Psoas muscle (tissue), 8 donors: ENCODE data around the gene PXMP4. TPM values are rescaled to one million over a fixed set of nuclear protein-coding genes. Genes with fewer than 3 reads are reported as not detected.

Source experiments
- ATAC-seq, 4 donors: fragments of 200-7000 bp; cut with Tn5 transposase; one replicate each; pipeline ENCODE4 v1.9.1; 2020; ENCODE audit warnings: moderate library complexity in 3 of 4, mild to moderate bottlenecking in 2 of 4
- DNase-seq, 2 donors: peaks; one replicate each; pipeline ENCODE4 v3.0.0-alpha.2; 2020
- H3K27ac ChIP-seq: fragments of 200-600 bp; one replicate; pipeline ENCODE4 v1.8.0; 2022
- H3K27me3 ChIP-seq, 3 donors: fragments of 200-600 bp in 1 of 3; one replicate each; pipeline versions ENCODE4 v1.6.1 to v1.8.0; 2013 to 2022; ENCODE audit warnings: low read length in 2 of 3, mild to moderate bottlenecking in 2 of 3, moderate library complexity in 1 of 3; ENCODE audit not compliant: insufficient read depth in 3 of 3
- H3K36me3 ChIP-seq, 2 donors: fragments of 200-600 bp in 1 of 2; one replicate each; pipeline versions ENCODE4 v1.6.1 to v1.8.0; 2013 to 2022; ENCODE audit warnings: low read depth in 1 of 2, mild to moderate bottlenecking in 1 of 2, moderate library complexity in 1 of 2; ENCODE audit not compliant: insufficient read depth in 1 of 2
- H3K4me1 ChIP-seq: fragments of 200-600 bp; one replicate; pipeline ENCODE4 v1.8.0; 2022
- H3K4me3 ChIP-seq: fragments of 200-600 bp; one replicate; pipeline ENCODE4 v1.8.0; 2022; ENCODE audit warnings: mild to moderate bottlenecking
- H3K9me3 ChIP-seq: fragments of 200-600 bp; one replicate; pipeline ENCODE4 v1.8.0; 2022
- WGBS, 3 donors: extraction: QIAGEN DNeasy Blood & Tissue Kit; methylation state at CpG; one replicate each; pipeline versions ENCODE4 v1.1.6 to v1.1.7; 2013; 5-methylcytosine and 5-hydroxymethylcytosine counted together
- intact Hi-C, 2 donors: fragments of 100-400 bp; cut with DNase I; formaldehyde crosslinking; loops; one replicate each; pipeline versions ENCODE4 v1.11.0 to v1.14.2; 2022
- polyA plus RNA-seq, 3 donors: library from polyadenylated mRNA; stranded (reverse); fragments of 200-250 nt; gene quantifications; one replicate each; pipeline ENCODE4 v1.2.3, GENCODE V29; 2013
- total RNA-seq, 4 donors: library from RNA; stranded (reverse); fragmentation: NEBNext Ultra II Directional in 2 of 4; extraction: Animal tissue kit (Norgen Biotek cat#: 25700) in 2 of 4; gene quantifications; one replicate each; pipeline versions ENCODE4 v1.2.1 to v1.2.4, GENCODE V29; 2021 to 2023
- TF ChIP-seq, protein P1 (sequence below): fragments of 200-600 bp; IDR thresholded peaks from one replicate; pipeline ENCODE4 v1.8.0; 2022; ENCODE audit warnings: antibody characterized with exemption
- donor health status: healthy with polysubstance abuse.
- donor health status: DM: no; HTN: no; CAD: no; lungs with moderate emphysema.
- donor health status: Bipolar disorder and iron deficiency.
- donor health status: healthy.
- donor health status: DM: yes; HTN: yes; CAD: no.
- donor health status: DM: no; HTN: no; CAD: no.
- donor health status: DM: no; HTN: no; CAD: no.
- donor health status: DM: yes; HTN: yes; CAD: no.

The PXMP4 gene
- total and polyA plus RNA-seq, 7 donors = 1.9 to 10.6 (median 5.1) TPM

DNA sequence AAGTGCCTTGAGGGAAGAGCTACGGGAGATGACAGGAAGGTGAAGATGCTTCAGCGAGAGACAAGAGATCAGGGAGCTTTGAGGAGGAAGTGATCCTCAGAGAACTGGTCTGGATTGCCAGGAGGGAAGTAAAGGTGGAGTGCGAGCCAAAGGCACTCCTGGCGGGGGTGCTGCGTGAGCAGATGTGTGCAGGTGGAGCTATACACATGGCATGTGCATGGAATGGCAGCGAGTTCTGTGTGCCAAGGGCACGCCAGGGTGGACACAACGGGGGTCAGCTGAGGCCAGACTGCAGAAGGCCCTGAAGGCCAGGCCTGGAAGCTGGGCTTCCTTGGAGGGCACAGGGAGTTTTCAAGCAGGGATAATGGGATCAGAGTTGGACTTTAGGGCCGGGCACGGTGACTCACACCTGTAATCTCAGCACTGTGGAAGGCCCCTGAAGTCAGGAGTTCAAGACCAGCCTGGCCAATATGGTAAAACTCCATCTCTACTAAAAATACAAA is 6.2 kb downstream of the PXMP4 start:
- TF ChIP-seq, protein P1, sequence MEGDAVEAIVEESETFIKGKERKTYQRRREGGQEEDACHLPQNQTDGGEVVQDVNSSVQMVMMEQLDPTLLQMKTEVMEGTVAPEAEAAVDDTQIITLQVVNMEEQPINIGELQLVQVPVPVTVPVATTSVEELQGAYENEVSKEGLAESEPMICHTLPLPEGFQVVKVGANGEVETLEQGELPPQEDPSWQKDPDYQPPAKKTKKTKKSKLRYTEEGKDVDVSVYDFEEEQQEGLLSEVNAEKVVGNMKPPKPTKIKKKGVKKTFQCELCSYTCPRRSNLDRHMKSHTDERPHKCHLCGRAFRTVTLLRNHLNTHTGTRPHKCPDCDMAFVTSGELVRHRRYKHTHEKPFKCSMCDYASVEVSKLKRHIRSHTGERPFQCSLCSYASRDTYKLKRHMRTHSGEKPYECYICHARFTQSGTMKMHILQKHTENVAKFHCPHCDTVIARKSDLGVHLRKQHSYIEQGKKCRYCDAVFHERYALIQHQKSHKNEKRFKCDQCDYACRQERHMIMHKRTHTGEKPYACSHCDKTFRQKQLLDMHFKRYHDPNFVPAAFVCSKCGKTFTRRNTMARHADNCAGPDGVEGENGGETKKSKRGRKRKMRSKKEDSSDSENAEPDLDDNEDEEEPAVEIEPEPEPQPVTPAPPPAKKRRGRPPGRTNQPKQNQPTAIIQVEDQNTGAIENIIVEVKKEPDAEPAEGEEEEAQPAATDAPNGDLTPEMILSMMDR = no peak
- 80 to 83% (median 83%) methylated on average over 10 of the region's 10 CpGs for WGBS, 3 donors
- DNase-seq (no peak), ATAC-seq (no peak)
- H3K27me3 ChIP-seq = no peaks in the 10 kb centered on the region
- no peaks in the 10 kb centered on the region for H3K9me3 ChIP-seq
- H3K27ac ChIP-seq = no peak overlapping the region
- H3K4me3 ChIP-seq = no peak overlapping the region
- H3K4me1 ChIP-seq = peaks cover 4% of the 10 kb centered on the region
- peaks cover 0 to 49% of the 10 kb centered on the region in 2 donors for H3K36me3 ChIP-seq
- intact Hi-C loops = no loop called here

DNA sequence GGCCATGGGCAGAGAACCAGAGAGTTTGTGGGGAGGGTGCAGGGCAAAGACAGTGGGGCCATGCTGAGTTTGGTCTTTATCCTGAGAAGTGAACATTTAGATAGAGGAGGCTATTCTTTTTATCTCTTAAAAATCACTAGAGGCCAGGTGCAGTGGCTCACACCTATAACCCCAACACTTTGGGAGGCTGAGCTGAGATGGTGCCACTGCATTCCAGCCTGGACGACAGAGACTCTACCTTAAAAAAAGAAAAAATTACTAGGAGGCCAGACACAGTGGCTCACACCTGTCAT is 8.7 kb downstream of the PXMP4 start:
- WGBS, 3 donors = 47 to 85% (median 77%) methylated on average over 1 of the region's 1 CpG
- no peak for DNase-seq
- TF ChIP-seq, protein P1 = no peak
- Histone ChIP-seq H3K4me1 (no peaks in the 10 kb centered on the region), H3K27me3 (no peaks in the 10 kb centered on the region), H3K4me3 (no peak overlapping the region), H3K27ac (no peak overlapping the region), H3K36me3 (peaks cover 0 to 69% of the 10 kb centered on the region in 2 donors), H3K9me3 (no peaks in the 10 kb centered on the region)
- no peak for ATAC-seq
- intact Hi-C loops = no loop called here

DNA sequence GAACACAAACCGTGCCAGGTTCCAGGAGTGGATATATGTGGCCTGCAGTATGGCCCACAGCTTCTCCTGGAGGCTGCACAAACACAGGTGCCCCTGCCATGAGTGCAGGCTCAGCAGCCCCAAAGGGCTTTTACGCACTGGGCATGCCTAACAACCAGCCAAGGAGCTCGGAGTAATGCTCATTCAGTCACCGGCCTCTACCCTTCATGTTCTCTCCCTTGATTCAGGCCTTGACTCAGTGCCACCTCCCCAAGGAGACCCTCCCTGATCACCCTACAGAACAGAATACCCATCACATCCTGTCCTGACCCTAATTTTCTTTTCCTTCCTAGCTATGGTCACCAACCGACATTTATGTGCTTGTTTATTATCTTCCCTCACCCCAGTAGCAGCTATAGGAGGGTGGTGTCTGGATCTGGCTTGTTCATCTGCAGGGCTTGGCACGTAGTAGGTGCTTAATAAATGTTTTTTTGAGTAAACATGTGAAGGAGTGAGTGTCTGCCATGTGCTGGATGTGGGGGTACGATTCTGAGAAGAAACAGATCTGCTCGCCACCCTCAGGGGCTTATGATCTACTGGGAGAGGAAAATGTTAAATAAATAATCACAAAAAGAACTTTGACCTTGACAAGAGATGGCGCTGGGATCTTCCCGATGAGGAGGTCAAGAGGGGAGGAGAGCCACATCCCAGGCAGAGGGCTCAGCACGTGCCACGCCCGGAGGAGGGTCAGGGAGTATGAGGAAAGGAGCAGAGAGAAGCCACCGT is 9.2 kb downstream of the PXMP4 start:
- ATAC-seq (no peak), DNase-seq (no peak)
- H3K9me3 ChIP-seq = no peaks in the 10 kb centered on the region
- intact Hi-C loops = no loop called here
- H3K27me3 ChIP-seq = no peaks in the 10 kb centered on the region
- H3K36me3 ChIP-seq = peaks cover 0 to 74% of the 10 kb centered on the region in 2 donors
- WGBS, 3 donors = 80 to 84% (median 82%) methylated on average over 14 of the region's 14 CpGs
- no peak overlapping the region for H3K4me3 ChIP-seq
- TF ChIP-seq, protein P1 = no peak
- H3K4me1 ChIP-seq = no peaks in the 10 kb centered on the region
- H3K27ac ChIP-seq = no peak overlapping the region

DNA sequence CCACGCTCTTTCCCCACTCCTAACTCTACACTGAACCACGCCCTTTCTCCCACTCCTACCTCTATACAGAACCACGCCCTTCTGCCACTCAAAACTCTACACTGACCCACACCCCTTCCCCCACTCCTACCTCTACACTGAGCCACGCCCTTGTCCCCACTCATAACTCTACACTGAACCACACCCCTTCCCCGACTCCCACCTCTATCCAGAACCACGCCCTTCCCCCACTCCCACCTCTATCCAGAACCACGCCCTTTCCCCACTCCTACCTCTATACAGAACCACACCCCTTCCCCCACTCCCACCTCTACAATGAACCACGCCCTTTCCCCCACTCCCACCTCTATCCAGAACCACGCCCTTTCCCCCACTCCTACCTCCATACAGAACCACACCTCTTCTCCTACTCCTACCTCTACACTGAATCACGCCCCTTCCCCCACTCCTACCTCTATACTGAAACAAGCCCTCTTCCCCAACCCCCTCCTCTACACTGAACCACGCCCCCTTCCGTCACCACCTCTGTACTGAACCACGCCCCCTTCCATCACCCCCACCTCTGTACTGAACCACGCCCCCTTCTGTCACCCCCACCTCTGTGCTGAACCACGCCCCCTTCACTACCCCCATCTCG is 10.1 kb downstream of the PXMP4 start:
- peak in 1 of 4 donors; percentile 13 for ATAC-seq
- intact Hi-C loops = no loop called here
- 85 to 87% (median 87%) methylated on average over 16 of the region's 16 CpGs for WGBS, 3 donors
- H3K9me3 ChIP-seq = no peaks in the 10 kb centered on the region
- H3K27ac ChIP-seq = no peak overlapping the region
- H3K4me3 ChIP-seq = no peak overlapping the region
- no peak for DNase-seq
- TF ChIP-seq, protein P1 = no peak
- no peaks in the 10 kb centered on the region for H3K27me3 ChIP-seq
- H3K4me1 ChIP-seq = no peaks in the 10 kb centered on the region
- peaks cover 0 to 70% of the 10 kb centered on the region in 2 donors for H3K36me3 ChIP-seq
